Activated CD4-positive, alpha-beta T cell treated with anti-CD3 and anti-CD28 coated beads, Interleukin-2, Interleukin-4, amounts not matched to agents 100 ng/mL and 50 ng/mL, durations not matched to agents 16 hours and 8 hours (primary cell): Measurements from ENCODE around the gene CCDC24.

Experiments
- DNase-seq: peaks from one replicate; pipeline ENCODE4 v3.0.0-alpha.2; 2020; ENCODE audit warnings: low spot score

CCDC24 gene

DNA sequence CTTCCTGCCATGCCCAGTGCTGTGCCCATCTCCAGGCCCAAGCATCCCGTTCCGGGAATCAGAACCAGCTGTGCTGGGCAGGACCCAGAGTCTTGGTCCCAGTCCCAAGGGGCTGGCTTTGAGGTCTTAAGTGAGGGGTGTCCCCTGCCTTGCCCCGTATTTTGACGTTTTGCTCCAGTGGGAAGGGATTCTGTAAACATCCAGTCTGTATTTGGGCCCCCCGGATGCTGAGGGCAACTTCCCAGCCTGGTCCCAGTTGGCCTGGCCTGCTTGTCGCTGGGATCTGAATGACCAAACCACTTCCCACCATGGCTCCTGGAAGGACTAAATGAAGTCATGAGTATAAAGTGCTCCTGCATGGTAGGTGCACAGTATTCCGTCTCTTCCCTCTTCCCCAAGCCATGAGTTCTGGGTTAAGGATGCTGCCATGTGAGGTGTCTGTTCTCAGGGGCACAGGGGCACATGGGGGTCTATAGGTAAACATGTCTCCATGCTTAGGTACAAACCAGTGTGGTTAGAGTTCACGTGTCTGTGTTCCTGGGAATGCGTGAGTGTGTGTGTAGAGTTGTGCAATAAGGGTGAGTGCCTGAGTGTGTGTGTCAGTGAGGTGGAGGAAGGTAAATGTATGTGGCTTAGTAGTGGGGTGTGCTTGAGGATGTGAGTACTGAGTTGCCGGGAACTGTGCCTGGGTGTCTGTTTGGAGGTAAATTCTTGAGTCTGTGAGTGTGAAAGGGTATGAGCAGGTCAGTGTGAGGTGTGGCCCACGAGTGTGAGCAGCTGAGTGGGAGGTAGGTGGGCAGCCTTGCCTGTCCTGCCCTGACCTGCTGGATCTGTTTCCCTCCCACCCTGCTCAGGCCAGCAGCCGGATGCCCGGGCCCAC, 10.9 kb upstream of the CCDC24 start:
- DNase-seq = no peak

DNA sequence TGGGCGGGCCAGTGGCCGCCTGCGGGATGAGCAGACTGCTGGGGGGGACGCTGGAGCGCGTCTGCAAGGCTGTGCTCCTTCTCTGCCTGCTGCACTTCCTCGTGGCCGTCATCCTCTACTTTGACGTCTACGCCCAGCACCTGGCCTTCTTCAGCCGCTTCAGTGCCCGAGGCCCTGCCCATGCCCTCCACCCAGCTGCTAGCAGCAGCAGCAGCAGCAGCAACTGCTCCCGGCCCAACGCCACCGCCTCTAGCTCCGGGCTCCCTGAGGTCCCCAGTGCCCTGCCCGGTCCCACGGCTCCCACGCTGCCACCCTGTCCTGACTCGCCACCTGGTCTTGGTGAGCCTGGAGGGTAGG, 10.3 kb upstream of the CCDC24 start:
- no peak for DNase-seq

DNA sequence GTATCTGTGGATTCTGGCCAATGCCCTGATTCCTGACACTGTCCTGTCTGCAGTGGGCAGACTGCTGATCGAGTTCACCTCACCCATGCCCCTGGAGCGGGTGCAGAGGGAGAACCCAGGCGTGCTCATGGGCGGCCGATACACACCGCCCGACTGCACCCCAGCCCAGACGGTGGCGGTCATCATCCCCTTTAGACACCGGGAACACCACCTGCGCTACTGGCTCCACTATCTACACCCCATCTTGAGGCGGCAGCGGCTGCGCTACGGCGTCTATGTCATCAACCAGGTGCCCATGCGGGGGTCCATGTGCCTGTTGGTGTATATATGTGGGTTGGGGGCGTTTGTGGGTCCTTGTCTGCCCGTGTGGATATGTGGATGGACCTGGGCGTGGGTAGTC, 9.8 kb upstream of the CCDC24 start:
- no peak for DNase-seq

DNA sequence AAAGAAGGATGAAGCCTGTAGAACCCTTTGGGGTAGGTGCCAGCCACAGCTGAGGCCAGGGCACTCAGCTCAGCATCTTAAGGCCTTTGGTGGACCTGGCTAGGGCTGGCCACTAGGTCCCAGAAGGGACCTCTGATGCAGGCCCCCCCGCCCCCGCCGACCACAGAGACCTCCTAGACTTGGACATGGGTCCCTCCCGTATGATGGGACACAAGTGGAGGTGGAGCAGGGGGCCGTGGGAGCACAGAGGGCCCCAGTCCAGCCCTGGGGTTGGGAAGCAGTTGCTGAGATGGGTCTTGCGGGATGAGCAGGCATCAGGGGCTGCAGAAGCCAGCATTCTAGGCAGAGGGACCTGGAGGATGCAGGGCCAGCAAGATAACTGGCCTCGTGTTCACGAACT, 9.2 kb upstream of the CCDC24 start:
- no peak for DNase-seq

DNA sequence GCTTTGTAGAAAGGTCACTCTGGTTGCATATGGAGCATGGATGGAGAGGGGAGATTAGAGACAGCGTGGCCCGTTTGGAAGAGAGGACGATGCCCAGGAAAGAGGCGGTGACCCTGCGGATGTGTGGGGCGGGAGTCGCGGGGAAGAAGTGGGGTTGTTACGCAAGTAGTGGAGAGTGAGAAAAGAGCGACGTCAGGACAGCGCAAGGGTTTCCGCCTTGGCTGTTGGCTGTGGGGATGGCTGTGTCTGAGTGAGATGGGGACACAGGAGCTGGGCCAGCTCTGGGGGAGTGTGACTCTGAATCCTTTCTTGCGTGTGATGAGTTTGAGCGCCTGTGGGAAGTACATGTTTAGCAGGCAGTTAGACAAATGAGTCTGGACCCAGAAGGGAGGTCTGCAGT, 8.6 kb upstream of the CCDC24 start:
- no peak for DNase-seq

DNA sequence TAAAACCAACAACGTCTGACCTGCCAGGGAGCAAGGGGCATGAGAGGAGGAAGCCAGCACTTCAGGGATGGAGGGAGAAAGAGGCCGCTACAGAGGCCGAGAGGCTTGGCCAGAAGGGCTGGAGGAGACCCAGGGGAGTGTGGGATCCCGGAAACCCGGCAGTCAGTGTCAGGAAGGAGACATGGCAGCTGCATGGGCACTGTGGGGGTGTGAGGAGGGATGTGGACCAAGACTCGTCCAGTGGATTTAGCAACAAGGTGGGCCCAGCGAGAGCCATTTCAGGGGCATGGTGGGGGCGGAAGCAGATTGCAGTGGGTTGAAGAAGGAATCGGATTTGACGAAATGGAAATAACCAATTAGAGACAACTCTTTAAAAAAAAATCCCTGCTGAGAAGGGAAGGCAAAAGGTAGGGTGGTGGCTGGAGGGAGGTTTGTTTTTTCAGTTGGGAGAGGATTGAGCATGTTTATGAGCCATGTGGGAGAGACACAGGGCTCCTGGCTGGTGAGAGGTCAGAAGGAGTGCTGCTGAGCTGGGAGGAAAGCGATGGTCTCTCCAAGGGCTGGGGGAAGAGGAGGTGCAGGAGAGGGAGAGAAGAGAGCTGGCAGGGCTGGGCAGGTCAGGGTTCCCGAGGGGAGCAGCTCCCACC, 8.0 kb upstream of the CCDC24 start:
- no peak for DNase-seq

DNA sequence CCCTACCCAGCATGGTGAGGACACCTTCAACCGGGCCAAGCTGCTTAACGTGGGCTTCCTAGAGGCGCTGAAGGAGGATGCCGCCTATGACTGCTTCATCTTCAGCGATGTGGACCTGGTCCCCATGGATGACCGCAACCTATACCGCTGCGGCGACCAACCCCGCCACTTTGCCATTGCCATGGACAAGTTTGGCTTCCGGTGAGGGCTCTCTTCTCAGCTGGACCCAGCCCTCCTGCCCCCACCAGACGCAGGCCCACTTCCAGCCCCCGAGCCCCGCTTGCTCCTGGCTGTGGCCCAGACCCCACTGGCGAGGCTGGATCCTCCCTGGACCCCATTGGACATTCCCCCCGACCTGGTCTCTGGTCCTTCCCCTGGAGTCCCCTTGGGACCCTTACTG, 6.5 kb upstream of the CCDC24 start:
- no peak for DNase-seq

DNA sequence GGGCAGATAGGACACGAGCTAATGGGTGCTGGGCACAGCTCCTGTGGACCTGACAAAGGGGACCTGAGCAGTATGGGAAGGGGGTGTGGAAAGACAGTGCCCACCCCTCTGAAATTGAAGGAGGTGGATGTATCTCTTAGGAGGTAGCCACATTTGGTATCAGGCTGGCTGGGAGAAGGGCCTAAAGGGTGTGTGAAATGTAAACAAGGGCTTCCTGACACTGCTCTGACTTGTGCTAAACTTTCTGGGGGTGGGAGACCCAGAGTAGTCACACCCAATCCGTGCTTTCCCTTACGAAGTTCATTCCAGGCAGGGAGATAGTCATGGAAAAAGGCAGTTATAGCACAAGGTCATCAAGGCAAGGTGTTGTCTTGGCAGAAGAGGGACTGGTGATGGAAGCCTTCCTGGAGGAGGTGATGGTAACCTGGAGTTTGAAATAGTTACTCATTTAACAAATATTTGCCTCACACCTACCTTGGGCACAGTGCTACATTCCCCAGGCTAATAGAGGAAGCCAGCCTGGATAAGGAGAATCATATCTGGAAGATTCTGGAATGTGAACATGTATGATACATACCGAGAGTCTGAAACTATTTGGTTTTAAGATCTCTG, 5.3 kb upstream of the CCDC24 start:
- no peak for DNase-seq

DNA sequence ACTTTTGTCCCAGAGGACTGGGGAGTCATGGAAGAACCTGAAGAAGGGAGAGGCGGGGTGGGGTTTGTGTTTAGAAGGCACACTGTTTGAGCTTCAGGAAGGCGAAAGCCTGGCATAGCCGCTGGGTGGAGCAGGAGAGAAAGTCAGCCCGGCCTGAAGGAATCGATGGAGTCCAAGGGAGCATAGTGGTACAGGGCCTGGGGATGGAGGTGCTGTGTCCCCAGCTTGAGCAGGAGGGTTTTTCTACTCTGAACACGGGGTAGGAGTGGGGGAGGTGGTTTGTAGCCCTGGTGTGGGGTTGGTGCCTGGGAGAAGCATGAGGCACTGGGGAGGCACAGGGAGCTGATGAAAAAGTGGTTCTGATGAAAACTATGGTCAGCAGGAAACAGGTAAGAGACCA, 4.7 kb upstream of the CCDC24 start:
- no peak for DNase-seq

DNA sequence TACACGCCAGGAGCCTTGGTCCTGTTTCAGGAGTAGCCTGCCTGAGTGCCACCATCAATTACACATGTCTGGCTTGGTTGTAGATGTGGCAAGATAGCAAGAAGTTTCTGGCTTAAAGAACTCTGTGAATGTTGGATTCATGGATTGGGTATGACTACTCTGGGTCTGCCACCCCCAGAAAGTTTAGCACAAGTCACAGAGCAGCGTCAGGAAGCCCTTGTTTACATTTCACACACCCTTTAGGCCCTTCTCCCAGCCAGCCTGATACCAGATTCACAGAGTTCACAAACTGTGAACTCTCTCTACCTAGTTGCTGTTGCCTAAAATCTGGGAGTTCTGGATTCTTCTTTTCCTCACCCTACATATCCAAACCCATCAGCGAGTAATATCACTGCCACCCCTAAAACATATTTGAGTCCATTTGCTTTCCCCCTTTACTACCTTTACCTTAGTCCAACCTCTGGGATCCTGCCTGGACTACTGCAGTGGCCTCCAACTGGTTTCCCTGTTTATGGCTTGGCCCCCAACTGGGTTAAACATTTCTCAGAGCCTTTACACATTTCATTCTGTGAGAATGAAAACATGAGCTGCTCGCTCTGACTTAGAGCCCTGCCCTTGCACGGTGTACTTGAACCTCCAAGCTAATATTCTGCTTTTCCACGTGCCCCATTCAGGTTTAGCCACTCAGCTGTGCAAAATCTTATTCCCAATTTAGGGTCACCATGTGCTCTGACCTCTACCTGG, 4.1 kb upstream of the CCDC24 start:
- no peak for DNase-seq

DNA sequence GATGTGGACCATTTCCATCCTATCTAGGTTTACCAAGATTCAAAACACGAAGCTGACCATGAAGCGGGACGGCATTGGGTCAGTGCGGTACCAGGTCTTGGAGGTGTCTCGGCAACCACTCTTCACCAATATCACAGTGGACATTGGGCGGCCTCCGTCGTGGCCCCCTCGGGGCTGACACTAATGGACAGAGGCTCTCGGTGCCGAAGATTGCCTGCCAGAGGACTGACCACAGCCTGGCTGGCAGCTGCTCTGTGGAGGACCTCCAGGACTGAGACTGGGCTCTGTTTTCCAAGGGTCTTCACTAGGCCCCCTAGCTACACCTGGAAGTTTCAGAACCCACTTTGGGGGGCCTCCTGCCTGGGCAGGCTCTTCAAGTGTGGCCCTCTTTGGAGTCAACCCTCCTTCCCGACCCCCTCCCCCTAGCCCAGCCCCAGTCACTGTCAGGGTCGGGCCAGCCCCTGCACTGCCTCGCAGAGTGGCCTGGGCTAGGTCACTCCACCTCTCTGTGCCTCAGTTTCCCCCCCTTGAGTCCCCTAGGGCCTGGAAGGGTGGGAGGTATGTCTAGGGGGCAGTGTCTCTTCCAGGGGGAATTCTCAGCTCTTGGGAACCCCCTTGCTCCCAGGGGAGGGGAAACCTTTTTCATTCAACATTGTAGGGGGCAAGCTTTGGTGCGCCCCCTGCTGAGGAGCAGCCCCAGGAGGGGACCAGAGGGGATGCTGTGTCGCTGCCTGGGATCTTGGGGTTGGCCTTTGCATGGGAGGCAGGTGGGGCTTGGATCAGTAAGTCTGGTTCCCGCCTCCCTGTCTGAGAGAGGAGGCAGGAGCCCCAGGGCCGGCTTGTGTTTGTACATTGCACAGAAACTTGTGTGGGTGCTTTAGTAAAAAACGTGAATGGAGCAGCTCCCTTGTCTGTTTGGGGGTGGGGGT, 864 bp upstream of the CCDC24 start:
- no peak for DNase-seq

DNA sequence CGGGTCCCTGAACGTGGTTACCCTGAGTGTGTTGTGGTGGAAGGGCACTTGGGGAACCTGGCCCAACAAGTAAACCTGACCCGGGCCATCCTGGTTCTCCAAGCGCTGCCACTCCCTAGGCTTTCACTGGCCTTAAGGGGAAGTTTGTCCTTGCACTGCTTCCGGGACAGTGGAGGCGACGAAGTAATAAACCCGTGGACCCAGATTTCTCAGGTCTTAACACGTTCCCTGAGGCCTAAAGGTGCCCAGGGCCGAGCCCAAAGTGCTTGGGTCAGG, 261 bp upstream of the CCDC24 start:
- no peak for DNase-seq

DNA sequence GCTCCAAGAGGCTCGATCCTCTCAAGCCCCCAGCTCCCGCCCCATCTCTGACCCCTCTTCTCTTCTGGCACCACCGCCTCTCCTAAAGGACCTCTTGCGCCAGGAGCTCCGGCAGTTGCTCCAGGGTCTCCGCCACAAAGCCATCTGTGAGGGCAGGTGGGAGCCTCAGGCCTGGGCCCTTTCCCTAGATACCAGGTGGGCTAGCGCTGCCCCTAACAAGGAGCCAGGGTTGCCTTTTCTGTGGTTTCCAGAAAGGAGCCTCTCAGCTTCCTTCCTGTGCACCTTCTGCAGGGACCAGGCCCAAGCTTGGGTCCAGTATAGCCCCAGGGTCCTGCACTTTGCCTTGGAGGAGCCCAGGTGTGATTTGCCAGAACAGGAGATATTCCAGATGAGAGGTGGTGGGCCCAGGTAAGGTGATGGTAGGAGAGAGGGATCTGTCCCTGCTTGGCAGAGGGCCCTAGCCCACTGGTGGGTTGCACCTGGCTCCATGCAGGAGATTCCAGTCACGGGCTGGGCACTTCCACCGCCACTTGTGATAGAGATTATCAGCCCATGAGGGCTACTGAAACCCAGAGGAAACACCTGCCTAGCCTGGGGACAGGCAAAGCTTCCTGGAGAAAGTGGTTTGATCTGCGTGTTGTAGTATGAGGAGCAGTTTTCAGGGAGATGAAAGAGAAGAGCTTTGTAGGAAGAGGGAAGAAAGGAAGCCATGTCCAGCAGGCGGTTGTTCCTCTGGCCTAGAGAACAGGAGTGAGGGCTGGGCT, 1.0 kb downstream of the CCDC24 start:
- no peak for DNase-seq

DNA sequence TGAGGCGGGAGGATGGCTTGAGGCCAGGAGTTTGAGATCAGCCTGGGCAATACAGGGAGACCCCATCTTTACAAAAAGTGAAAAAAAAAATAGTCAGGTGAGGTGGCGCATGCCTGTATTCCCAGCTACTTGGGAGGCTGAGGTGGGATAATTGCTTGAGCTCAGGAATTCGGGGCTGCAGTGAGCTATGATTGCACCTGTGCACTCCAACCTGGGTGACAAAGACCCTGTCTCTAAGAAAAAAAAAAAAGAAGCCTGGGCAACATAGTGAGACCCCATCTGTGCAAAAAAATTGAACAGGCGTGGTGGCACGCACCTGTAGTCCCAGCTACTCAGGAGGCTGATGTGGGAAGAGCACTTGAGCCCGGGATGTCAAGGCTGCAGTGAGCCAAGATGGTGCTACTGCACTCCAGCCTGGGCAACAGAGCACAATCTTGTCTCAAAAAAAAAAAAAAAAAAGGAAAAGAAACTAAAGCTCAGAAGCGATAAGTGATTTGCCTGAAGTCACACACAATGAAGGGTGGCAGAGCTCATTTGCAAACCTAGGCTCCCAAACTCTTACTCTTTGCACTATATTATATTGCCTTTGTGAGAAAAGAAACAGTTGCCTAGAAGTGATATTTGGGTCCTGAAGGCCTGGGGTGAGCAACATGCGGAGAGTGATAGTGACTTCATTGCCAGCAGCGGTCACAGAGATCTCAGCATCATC, 2.0 kb downstream of the CCDC24 start:
- no peak for DNase-seq

DNA sequence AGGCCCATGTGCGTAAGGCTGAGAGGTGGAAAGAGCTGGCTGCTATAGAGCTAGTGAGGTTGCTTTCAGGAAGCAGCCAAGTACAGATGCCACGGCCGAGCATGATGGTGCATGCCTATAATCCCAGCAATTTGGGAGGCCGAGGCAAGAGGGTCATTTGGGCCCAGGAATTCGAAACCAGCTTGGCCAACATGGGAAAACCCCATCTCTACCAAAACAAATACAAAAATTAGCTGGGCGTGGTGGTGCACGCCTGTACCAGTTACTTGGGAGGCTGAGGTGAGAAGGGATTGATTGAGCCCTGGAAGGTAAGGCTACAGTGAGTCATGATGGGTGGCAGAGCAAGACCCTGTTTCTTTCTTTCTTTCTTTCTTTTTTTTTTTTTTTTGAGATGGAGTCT, 2.7 kb downstream of the CCDC24 start:
- DNase-seq = no peak

DNA sequence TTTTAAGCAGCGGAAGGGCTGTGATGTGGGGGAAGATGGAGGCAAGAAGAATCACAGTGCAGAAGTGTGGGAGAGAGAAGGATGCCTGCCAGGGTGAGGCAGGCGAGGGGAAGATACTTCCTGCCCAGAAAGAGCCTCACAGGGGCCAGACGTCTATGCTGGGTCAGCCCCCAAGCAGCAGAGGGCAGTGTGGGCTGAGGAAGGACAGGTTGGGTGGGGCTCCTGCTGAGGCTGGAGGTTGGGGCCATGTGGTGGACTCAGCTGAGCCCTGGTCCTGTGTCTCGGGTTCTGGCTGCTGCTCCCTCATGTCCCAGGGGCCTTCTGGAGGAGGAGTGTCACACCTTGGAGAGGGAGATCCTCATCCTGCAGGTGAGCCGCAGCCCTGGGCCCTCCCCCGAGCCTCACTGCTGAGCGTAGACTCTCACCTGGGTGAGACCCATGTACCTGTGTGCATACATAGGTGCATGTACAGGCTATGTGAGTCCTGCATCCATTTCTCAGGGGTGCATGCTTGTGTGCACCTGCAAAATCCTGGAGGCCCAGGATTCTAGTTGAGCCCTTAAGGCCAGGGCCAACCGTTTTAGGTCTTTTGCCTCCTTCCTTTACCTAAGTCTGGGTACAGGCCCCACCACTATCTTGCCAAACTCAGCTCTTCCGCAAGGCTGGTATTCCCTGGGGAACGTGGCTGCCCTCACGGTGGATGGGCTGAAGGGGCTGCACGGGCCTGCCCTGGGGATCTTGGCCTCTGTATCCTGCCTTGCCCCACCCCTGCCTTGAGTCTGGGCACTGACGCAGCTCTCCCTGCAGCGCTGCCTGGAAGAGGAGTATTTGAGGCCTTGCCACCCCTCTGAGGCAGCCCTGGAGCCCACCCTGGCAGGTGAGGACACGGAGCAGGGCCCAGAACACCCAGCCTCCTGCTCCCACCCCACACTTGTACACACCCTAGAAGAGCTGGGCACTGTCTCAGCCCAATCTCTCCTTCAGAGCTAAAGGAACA, 3.7 kb downstream of the CCDC24 start:
- peak; percentile 11 for DNase-seq

DNA sequence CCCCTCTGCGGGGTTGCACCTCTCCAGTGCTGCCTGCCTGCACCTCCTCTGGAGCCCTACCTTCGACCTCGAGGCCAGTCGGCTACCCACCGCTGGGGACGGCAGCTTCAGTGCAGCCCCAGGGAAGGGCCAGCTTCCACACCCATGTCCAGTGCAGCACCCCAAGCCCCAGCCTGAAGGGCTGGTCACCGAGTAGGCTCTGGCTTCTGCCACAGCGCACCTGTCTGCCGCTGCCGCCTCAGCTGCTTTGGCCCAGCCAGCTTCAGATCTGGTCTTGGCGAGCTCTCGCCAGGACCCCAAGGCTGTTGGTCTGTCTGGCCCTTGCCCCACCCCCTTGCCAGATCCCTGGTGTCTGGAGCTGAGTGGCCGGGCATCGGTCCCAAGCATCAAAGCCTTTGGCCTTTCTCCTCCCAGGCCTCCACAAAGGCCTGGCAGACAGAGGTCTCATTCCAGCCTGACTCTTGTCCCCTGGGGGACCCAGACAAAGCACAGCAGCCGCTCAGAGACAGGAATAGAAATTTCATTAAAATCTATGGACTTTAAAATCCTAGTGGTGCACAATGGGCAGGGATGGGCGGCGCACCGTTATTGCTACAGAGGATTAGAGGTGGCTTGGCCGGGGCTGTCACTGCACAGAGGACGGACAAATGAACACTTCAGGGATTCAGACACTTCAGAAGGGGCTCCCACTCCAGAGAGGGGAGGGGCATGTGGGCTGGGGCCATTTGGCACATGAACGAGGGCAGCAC, 4.8 kb downstream of the CCDC24 start:
- no peak for DNase-seq

DNA sequence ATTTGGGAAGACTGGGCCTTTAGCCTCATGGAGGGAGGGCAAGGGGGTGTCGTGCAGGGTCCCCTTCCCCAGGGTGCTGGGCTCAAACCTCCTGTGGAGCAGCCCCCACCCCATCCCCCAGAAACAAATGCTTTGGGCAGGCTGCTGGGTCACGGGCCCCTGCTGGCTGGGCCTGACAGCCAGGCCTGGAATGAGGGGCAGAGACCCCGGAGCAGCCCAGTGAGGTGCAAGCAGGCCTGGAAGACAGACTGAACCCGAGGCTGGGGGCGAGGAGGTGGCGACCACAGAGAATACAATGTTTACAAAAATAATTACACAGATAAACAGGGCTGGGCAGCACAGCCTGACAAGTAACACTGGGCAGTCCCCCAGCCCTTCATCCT, 5.3 kb downstream of the CCDC24 start:
- DNase-seq = no peak
